HG03045 (cell line): Measurements from ENCODE around the gene FRMD4A.

Source experiments
- ATAC-seq: cut with Tn5 transposase; IDR thresholded peaks from one replicate; pipeline ENCODE4 v1.9.1; 2021; ENCODE audit warnings: mild to moderate bottlenecking, moderate library complexity; ENCODE audit not compliant: unreplicated experiment

Gene FRMD4A

DNA sequence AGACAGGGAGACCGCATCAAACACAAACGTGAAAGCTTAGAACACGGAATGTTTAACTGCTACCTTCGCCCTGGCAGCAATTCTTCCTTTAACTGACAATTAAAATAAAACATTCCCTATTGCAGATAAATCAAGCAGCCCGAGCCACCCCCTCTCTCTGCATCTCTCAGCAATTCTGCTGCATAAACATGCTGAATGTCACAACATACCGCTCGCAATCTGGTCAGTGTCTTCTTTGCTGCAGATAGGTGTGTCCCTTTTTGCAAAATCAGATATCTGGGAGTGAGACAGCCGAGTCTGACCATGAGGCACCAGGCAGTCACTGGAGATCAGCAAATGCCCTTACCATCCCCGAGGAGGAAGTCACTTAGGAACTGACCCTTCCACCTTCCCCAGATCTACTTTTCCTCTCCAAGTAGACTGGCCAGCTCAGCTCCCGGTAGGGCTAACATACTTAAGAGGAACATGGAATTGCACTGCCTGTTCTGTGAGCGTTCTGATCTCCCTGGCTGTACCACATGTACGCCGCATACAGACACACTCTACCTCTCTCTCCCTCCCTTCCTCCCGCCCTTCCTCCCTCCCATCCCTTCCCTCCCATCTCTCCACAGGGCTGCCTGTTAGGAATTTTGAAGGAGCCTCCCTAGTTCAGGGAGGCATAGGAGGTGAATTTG is at the start of gene FRMD4A:
Gene FRMD4A, minus strand, starts transcription at position 537 of the 674 bp plus-strand sequence.
- no peak for ATAC-seq

DNA sequence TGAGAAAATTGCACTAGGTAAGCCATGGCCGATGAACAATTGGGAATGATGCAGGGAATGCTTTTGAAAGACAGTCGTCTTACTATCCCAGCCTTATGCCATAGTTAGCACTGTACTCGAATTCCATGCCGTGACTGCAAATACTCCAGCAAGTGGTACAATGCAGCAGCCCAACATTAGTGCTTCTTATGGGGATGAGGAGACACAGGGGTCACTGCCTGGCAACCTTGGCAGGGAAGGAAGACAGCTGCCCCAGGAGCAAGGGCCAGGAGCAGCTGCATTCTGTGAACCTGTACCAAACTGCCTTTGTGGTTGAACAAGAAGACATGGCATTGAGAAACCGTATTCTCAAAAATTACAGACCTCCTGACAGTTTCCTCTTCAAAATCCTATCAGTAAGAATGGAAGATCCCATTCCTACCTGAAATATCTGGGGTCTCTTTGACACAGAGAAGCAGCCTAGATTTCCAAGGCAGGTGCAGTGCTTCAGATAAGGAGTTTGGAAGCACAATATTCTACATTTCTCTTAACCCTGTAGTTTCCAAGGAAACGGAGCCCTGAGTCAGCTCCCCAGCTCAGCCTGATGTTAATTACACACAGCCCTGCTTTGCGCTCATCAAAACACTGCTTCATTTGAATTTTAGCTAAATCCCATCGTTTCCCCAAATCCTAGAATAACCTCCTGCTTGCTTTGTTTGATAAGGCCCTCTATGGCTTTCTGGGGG is 49.0 kb upstream of the FRMD4A start:
- ATAC-seq: no peak

DNA sequence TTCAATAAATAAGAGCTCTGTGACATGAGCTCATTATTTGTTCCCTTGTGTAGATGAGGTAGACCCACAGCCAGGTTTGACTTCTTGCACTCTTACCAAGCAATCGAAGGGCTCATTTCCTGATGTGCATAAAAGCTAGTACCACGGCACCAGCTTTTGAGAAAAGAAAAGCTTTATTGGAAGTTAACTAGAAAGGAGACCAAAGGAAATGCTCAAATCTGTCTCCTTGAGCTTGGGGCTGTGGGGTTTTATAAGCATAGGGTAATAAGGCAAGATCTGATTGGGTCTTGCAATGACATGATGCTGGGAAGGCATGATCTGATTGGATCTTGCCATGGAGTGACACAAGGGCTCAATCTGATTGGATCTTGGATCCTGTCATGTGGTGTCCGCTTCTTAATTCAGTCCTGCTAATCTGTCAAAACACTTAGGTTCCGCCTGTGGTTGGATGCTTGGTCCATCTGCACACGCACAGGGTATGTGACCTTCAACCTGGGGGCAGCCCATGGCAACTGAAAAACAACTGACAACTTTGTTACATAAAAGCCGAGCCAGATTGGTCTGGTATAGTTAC is 47.8 kb upstream of the FRMD4A start:
- no peak for ATAC-seq

DNA sequence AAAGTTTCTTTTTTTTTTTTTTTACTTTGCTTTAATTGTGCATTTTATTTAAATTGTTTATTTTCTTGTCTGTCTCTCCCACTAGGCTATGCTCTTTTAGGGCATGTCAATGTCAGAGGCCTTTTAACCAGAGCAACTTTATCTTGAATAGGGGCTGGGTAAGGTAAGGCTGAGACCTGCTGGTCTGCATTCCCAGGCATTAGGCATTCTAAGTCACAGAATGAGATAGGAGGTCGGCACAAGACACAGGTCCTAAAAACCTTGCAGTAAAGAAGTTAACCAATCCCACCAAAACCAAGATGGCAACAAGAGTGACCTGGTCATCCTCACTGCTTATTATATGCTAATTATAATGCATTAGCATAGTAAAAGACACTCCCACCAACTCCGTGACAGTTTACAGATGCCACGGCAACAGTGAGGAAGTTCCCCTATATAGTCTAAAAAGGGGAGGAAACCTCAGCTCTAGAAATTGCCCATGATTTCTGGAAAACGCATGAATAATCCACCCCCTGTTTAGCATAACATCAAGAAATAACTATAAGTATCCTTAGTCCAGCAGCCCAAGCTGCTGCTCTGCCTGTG is 47.0 kb upstream of the FRMD4A start:
- no peak for ATAC-seq

DNA sequence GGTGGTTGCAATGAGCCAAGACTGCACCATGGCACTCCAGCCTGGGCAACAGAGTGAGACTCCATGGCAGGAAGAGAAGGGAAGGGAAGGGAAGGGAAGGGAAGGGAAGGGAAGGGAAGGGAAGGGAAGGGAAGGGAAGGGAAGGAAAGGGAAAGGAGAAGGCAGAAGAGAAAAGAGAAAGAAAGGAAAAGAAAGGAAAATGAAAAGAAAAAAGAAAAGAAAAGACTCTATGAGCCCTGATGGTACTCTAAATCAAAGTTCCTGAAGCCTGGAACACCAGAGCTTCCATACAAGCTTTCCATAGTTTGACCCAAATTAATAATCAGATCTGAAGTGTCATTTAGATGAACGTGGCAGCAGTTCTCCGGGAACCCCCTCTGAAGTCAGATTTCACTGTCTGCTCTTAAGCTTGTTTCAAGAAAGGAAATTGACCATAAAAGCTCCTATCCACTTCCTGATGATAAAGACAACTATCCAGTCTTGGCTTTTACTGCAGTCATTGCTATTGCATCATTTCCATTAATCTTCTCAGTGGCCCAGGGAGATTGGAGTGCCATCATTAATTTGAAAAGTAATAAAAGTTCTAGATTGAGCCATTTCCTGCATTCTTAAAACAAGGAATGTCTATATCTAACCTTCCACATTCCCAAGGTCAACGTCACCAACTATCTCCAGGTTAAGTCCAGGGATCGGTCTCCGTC is 44.2 kb upstream of the FRMD4A start:
- ATAC-seq: no peak

DNA sequence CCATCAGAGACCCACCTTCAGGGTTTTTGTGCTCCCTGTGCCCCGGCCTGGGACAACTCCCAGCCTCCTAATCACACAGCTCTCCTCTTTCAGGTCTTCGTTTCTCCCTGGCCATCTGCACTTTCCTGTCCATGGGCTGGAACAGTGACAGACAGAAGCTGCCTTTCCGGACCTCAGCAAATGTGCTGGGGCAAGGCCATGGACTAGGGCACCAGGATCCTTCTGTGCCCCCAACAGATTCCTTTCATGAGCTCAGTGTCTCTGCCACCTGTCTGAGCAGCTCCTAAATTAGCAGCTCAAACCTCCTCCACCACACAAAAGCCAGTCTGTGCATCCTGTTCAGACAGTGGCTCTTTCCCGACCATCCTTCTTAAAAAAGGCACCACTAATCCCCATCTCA is 41.9 kb upstream of the FRMD4A start:
- ATAC-seq: no peak

DNA sequence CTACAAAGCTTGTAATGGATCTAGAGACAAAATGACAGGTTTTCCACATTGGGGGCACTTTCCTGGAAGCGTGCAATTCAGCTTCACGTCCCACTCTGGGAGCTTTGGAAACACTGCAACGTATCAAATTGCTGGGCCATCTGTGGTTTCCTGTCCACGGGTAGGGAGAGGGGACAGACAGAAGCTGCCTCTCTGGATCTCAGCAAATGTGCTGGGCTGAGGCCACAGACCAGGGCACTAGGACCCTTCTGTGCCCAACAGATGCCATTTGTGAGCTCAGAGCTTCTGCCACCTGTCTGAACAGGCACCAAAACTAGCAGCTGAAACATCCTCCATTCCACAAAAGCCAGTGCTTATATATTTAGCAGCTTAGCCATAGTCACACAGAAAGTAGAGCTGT is 40.9 kb upstream of the FRMD4A start:
- no peak for ATAC-seq

DNA sequence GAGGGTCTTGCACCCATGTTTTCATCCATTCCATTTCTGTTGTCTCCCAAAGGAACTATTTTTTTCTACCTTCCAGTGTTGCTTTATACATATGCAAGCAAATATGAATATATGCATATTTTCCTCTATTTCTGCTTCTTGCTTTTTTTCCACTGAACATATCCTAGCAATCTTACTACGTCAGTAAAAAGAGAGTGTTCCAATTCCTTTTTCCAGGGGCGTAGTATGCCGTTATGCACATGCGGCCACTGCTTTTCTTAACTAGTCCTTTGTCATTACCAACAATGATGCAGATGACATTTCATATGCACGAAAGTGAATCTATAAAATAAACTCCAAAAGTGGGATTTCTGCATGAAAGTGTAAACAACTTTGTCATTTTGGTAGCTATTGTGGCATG is 40.2 kb upstream of the FRMD4A start:
- no peak for ATAC-seq

DNA sequence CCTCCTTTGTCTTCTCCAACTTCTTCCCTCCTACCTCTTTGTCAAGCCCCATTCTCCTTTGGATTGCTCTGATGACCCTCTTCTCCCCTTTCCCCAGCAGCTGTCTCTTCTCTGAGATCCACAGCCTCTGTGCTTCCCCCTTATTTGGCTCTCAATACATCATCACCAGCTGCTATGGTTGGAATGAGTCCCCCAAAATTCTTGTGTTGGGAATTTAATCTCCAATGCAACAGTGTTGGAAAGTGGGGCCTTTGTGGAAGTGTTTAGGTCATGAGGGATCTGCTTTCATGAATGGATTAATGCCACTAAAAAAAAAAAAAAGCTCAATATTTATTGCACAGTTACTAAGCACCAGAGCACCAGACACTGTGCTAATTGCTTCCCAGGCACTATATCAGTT is 39.2 kb upstream of the FRMD4A start:
- no peak for ATAC-seq

DNA sequence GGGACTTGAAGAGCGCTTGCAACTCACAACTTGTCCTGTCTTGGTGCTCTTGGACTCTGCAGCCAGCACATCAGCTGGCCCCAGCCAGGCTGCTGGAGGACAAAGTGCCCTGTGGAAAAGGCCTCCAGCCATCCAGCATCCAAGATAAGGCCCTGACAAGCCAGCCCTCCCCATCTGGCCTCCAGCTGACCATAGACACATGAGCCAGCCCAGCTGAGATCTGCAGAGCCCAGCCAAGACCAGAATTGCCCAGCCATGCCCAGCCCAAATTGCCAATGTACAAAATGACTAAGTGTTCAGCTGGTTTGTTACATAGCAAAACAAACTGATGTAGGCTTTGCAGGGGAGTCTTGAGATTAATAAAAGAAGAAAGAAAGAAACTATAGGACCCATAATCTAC is 36.0 kb upstream of the FRMD4A start:
- no peak for ATAC-seq

DNA sequence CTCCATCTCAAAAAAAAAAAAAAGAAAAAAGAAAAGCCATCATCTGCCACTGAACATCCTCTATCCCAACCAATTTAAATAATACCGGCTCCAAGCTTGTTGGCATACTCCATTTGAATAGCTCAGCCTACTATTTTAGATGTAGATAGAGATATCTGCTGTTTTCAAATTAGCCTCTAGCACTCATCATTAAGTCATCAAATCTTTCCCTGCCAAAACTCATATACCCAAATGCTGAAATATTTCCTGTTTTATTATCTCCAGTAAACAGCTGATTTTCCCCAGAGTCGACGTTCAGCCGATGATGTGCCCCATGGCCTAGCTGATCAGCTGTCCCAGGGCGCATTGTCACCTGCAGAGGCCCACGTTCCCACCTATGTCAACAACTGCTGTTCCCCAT is 34.5 kb upstream of the FRMD4A start:
- no peak for ATAC-seq

DNA sequence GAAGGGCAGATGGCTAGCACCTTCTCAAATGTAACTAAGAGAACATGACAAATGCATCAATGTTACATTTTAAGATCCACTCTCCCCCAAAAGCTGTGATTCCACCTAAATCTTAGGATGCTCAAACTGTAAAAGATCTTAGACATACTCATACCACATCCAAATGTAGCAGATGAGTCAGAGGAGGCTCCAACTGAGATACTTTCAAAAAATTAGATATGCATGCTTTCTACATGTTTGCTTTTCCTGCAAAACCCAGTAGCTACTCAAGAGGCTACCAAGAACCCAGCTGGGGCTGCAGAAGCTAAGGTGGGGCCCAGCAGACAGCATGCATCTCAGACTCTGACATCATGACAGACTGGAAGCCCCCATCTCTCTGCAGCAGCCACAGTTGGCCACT is 31.4 kb upstream of the FRMD4A start:
- ATAC-seq: no peak

DNA sequence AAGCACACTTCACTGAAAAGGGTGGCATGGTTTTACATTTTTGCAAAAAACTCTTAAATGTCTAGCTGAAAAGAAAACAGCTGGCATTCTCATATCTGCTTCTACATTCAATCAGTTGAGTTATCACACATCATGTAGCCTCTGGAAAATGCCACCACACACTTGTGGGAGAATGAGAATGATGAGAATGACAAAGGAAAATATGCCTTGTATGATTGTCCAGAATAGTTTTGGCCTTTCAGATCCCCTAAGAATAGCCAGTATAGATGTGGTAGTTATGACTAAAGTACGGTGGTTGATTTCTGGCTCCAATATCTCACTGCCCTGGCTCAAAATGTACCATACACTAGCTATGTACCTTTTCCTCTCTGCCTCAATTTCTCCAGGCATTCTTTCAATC is 30.2 kb upstream of the FRMD4A start:
- ATAC-seq: no peak

DNA sequence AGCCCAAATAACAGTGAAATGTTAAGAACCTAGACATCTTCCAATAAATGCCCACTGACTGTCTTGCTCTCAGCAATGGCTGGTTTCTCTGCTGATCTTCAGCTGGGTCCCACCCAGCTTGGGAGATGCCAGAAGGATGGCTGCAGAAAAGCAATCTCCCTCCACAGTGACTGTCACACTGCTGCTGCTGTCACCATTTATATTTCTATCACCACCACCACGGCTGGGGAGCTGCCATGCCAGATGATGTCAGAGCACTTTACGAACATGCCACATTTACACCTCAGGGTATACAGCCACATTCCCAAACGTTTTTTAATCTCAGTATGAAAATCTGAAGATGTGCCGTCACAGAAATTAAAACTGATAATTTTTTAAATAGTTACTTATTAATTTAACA is 29.8 kb upstream of the FRMD4A start:
- no peak for ATAC-seq

DNA sequence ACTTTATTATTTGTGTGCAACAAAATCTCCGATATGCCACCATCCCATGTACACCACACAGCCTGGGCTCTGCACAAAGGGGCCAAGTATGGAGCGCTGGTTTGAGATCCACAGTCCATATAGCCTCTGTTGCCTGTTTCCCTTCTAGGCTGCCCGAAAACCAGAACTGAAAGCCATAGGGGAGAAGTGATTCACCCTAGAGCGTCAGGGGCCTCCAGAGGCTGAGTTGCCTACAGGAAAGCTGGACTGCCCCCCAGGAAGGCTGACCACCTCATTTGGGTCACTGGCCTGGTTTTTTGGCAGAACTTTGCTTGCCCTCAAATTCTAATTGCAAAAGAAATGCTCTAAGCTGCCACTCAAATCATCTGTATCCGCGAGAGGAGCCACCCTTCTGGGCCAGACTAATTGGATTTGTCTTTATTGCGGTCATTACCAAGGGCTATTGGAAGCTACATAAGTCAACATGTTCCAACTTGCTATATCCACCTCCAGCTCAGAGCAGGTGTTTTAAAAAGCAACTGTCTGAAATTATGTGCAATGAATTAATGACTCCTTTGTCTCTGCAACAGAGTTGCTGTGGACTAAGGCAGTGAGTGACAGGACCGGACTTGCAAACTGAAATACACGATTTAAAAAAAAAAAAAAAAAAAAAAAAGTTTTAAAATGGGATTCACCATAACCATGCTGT is 28.3 kb upstream of the FRMD4A start:
- no peak for ATAC-seq

DNA sequence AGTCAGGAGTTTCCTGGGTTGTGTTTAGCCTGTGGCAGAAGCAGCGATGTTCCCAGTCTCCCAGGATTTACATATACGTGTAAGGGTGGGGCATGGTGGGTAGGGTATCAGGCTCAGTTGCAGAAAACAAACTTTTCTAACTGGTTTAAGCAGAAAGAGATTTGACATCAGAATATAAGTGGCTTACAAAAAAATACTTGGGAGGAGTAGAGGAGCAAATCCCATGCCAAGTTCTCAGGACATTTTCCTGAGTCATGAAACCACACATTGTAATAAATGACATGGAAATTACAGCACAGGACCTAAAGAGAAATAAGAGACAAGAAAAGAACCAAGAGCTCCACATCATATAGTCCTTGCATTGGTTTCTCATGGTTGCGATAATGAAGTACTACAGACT is 26.2 kb upstream of the FRMD4A start:
- no peak for ATAC-seq

DNA sequence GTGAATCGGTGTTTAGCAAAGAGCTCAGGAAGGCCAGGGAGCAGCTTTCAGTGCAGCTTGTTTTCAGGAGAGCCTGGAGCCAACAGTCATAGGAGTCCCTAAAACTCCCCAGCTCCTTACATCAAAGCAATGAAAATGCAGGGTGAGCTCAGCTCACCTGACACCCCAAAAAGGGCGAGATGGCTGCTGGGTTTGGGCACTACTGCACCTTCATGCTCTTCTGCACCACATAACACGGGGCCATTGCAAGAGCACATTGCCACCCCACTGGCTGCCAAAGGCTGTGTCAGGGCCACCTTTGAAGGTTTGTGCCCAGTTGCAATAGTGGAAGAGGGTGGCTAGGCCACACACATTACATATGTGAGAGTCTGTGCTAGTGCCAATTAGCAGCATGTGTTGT is 25.0 kb upstream of the FRMD4A start:
- no peak for ATAC-seq

DNA sequence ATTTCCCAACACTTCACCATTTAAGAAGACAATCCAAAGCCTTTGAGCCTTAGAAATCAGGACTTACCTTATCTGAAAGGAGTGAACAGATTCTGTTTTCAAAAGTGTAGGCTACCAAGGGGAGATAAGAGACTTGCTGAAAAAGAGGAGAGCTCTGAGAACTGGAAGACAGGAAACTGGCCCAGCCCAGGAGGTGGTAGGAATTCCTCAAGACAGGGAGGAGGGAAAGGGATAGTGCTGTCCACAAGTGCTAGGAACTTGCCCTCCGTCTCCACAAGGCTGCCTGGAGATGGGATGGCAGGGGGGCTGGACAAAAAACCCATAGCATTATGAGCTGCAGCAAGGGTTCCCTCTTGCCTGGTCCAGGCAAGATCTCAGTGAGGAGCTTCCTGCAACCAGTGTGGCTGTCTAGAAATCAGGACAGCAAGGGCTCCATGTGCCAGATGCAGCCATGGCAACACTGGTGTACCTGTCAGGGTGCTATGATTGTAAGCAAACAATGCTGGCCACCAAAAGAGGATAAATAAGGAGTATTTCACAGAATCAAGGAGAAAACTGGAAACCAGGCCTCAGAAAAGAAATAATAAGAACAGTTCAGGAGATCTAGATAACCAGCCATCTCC is 22.7 kb upstream of the FRMD4A start:
- ATAC-seq: no peak

DNA sequence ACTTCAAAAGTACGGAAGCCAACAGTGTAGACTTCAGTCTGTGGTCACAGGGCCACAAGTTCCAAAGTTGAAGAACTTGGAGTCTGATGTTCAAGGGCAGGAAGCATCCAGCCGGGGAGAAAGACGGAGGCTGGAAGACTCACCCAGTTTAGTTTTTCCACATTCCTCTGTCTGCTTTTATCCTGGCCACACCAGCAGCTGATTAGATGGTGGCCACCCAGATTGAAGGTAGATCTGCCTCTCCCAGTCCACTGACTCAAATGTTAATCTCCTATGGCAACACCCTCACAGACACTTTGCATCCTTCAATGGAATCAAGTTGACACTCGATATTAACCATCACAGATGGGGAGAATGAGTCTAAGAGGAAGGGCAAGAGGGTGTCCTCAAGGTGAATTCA is 19.3 kb upstream of the FRMD4A start:
- ATAC-seq: no peak

DNA sequence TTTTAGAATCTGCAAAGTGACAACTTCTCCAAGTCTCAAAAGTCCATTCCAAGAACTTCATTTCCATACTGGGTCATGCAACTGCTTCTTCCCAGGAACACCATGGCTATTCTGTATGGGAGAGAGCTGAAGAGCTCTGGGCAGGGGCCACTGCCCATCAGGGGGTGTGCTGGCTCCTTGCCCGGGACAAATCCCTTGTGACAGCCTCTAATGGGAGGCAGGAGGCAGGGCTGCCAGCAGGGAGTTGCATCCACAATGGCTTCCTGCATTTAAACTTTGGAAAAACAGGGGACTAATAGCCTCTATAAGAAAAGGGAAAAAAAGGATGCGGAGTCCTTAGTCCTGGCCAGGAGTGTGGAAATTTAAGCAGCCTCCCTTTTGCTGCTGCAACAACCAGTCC is 18.4 kb upstream of the FRMD4A start:
- ATAC-seq: no peak
